ENCODE results near the gene ZFAND2A. TPM values are rescaled to one million over a fixed set of nuclear protein-coding genes. Genes with fewer than 3 reads are reported as not detected.
"Not testable (repeated sequence)": the region's sequence is repeated elsewhere in the genome, so short reads cannot be mapped to it uniquely, and the experiment has no call there.

ZFAND2A gene
- total RNA-seq = 10 to 100 TPM; 27.1 to 27.7 TPM

- Mint-ChIP-seq H3K36me3 (ENCODE audit: low read depth) (peaks cover 43% of the 10 kb centered on the region), H3K27ac (peak within 1 kb of the TSS; percentile 93), H3K4me1 (peaks cover 10% of the 10 kb centered on the region), H3K27me3 (no peaks in the 10 kb centered on the region), H3K4me3 (peak within 1 kb of the TSS; percentile 86), H3K9me3 (no peaks in the 10 kb centered on the region)
- peak; percentile 97 for ATAC-seq (replicated peaks)
Measured at GRCh38 chr7:1159891-1160669, at the start of gene ZFAND2A. Gene ZFAND2A (minus strand): TSS chr7:1160196. CDS start chr7:1158212, 1,984 bp downstream.

GRCh38 chr7:1209097-1209496 lies 49.1 kb upstream of the ZFAND2A start:
- no peak overlapping the region for H3K4me3 Mint-ChIP-seq
- no peak for ATAC-seq (replicated peaks)
- H3K36me3 Mint-ChIP-seq (ENCODE audit: low read depth) = no peaks in the 10 kb centered on the region
- peaks cover 24% of the 10 kb centered on the region for H3K27me3 Mint-ChIP-seq
- H3K4me1 Mint-ChIP-seq = no peaks in the 10 kb centered on the region
- H3K9me3 Mint-ChIP-seq = no peaks in the 10 kb centered on the region
- H3K27ac Mint-ChIP-seq = no peak overlapping the region

- peaks cover 12% of the 10 kb centered on the region for H3K27me3 Mint-ChIP-seq
- not testable (repeated sequence) for H3K27ac Mint-ChIP-seq; H3K4me3 Mint-ChIP-seq; H3K9me3 Mint-ChIP-seq; ATAC-seq (replicated peaks); H3K36me3 Mint-ChIP-seq (ENCODE audit: low read depth); H3K4me1 Mint-ChIP-seq
Measured at GRCh38 chr7:1205742-1206141, 45.7 kb upstream of the ZFAND2A start.

GRCh38 chr7:1204460-1205140 lies 44.6 kb upstream of the ZFAND2A start:
- Mint-ChIP-seq H3K36me3 (ENCODE audit: low read depth) (no peaks in the 10 kb centered on the region), H3K27ac (no peak overlapping the region), H3K9me3 (no peaks in the 10 kb centered on the region), H3K27me3 (peaks cover 5% of the 10 kb centered on the region), H3K4me1 (no peaks in the 10 kb centered on the region), H3K4me3 (no peak overlapping the region)
- no peak for ATAC-seq (replicated peaks)

GRCh38 chr7:1202914-1203313 lies 42.9 kb upstream of the ZFAND2A start:
- not testable (repeated sequence) for H3K9me3 Mint-ChIP-seq; H3K27me3 Mint-ChIP-seq; ATAC-seq (replicated peaks); H3K4me3 Mint-ChIP-seq; H3K36me3 Mint-ChIP-seq (ENCODE audit: low read depth); H3K27ac Mint-ChIP-seq; H3K4me1 Mint-ChIP-seq

GRCh38 chr7:1201916-1202315 lies 41.9 kb upstream of the ZFAND2A start:
- Mint-ChIP-seq H3K9me3 (no peaks in the 10 kb centered on the region), H3K4me3 (no peak overlapping the region), H3K27ac (no peak overlapping the region), H3K36me3 (ENCODE audit: low read depth) (no peaks in the 10 kb centered on the region), H3K27me3 (peaks cover 3% of the 10 kb centered on the region), H3K4me1 (no peaks in the 10 kb centered on the region)
- no peak for ATAC-seq (replicated peaks)

GRCh38 chr7:1200045-1200444 lies 40.0 kb upstream of the ZFAND2A start:
- no peak overlapping the region for H3K4me3 Mint-ChIP-seq
- no peak overlapping the region for H3K27ac Mint-ChIP-seq
- ATAC-seq (replicated peaks) = no peak
- peaks cover 3% of the 10 kb centered on the region for H3K27me3 Mint-ChIP-seq
- H3K4me1 Mint-ChIP-seq = no peaks in the 10 kb centered on the region
- no peaks in the 10 kb centered on the region for H3K9me3 Mint-ChIP-seq
- H3K36me3 Mint-ChIP-seq (ENCODE audit: low read depth) = no peaks in the 10 kb centered on the region

GRCh38 chr7:1197997-1198625 lies 38.1 kb upstream of the ZFAND2A start:
- Mint-ChIP-seq H3K4me3 (no peak overlapping the region), H3K27ac (no peak overlapping the region), H3K36me3 (ENCODE audit: low read depth) (no peaks in the 10 kb centered on the region), H3K27me3 (peaks cover 3% of the 10 kb centered on the region), H3K9me3 (no peaks in the 10 kb centered on the region), H3K4me1 (no peaks in the 10 kb centered on the region)
- ATAC-seq (replicated peaks) = no peak

GRCh38 chr7:1196950-1197349 lies 37.0 kb upstream of the ZFAND2A start:
- Mint-ChIP-seq H3K9me3 (no peaks in the 10 kb centered on the region), H3K4me1 (peaks cover 5% of the 10 kb centered on the region)
- no peak for ATAC-seq (replicated peaks)

GRCh38 chr7:1196441-1196840 lies 36.4 kb upstream of the ZFAND2A start:
- not testable (repeated sequence) for H3K27me3 Mint-ChIP-seq; H3K36me3 Mint-ChIP-seq (ENCODE audit: low read depth); ATAC-seq (replicated peaks); H3K4me3 Mint-ChIP-seq; H3K9me3 Mint-ChIP-seq; H3K4me1 Mint-ChIP-seq; H3K27ac Mint-ChIP-seq

More at GRCh38 chr7:1196950-1197349, 37.0 kb upstream of the ZFAND2A start:
- no peak overlapping the region for H3K4me3 Mint-ChIP-seq
- H3K27me3 Mint-ChIP-seq = peaks cover 8% of the 10 kb centered on the region
- H3K27ac Mint-ChIP-seq = no peak overlapping the region
- H3K36me3 Mint-ChIP-seq (ENCODE audit: low read depth) = no peaks in the 10 kb centered on the region

GRCh38 chr7:1193593-1194424 lies 33.8 kb upstream of the ZFAND2A start:
- Mint-ChIP-seq H3K36me3 (ENCODE audit: low read depth) (no peaks in the 10 kb centered on the region), H3K9me3 (no peaks in the 10 kb centered on the region), H3K4me1 (peaks cover 12% of the 10 kb centered on the region), H3K27ac (no peak overlapping the region), H3K27me3 (peaks cover 17% of the 10 kb centered on the region), H3K4me3 (no peak overlapping the region)
- peak; percentile 40 for ATAC-seq (replicated peaks)

- no peaks in the 10 kb centered on the region for H3K36me3 Mint-ChIP-seq (ENCODE audit: low read depth)
- peaks cover 4% of the 10 kb centered on the region for H3K9me3 Mint-ChIP-seq
- peaks cover 20% of the 10 kb centered on the region for H3K27me3 Mint-ChIP-seq
- peaks cover 12% of the 10 kb centered on the region for H3K4me1 Mint-ChIP-seq
- peak; percentile 79 for ATAC-seq (replicated peaks)
- peak overlapping the region; percentile 68 for H3K4me3 Mint-ChIP-seq
- peak overlapping the region; percentile 82 for H3K27ac Mint-ChIP-seq
Measured at GRCh38 chr7:1192171-1192676, 32.2 kb upstream of the ZFAND2A start.

GRCh38 chr7:1189986-1190772 lies 30.2 kb upstream of the ZFAND2A start:
- no peak for ATAC-seq (replicated peaks)
- peaks cover 4% of the 10 kb centered on the region for H3K9me3 Mint-ChIP-seq
- peak overlapping the region; percentile 65 for H3K27ac Mint-ChIP-seq
- no peak overlapping the region for H3K4me3 Mint-ChIP-seq
- peaks cover 30% of the 10 kb centered on the region for H3K27me3 Mint-ChIP-seq
- peaks cover 12% of the 10 kb centered on the region for H3K4me1 Mint-ChIP-seq
- no peaks in the 10 kb centered on the region for H3K36me3 Mint-ChIP-seq (ENCODE audit: low read depth)
